DOHH2 (cell line): ENCODE results near the gene CHN2.

ENCODE experiments used
- EZH2phosphoT487 ChIP-seq: fragments of 200-600 bp; sonication (generic); IDR thresholded peaks from 2 replicates; pipeline ENCODE4 v1.6.1; 2017; ENCODE audit warnings: borderline replicate concordance, mild to moderate bottlenecking, antibody characterized with exemption, low read length, moderate library complexity, mixed read lengths
- TF ChIP-seq, protein P1 (sequence below): fragments of 200-600 bp; sonication (generic); IDR thresholded peaks from one replicate; pipeline ENCODE4 v1.5.1; 2014; ENCODE audit warnings: antibody characterized with exemption, mild to moderate bottlenecking, low read depth, low read length; ENCODE audit not compliant: poor library complexity, severe bottlenecking

DNA sequence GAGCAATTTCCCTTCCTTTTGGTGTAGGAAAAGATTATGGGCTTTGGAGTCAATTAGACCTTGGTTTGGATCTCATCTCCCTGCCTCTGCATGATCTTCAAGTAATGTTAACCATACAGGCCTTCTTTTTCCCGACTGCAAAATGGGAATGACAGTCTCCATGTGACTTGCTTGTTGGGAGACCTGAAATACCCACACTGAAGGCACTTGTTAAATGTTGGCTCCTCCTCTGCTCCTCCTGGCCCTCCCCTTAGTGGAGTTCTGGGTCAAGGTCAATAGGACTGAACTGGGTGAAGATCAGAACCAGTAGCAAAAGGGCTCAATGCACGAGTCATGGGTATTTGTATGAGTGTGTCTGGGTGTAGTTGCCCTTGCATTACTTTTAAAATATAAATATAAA lies 189.7 kb downstream of the CHN2 start:
- TF ChIP-seq, protein P1, sequence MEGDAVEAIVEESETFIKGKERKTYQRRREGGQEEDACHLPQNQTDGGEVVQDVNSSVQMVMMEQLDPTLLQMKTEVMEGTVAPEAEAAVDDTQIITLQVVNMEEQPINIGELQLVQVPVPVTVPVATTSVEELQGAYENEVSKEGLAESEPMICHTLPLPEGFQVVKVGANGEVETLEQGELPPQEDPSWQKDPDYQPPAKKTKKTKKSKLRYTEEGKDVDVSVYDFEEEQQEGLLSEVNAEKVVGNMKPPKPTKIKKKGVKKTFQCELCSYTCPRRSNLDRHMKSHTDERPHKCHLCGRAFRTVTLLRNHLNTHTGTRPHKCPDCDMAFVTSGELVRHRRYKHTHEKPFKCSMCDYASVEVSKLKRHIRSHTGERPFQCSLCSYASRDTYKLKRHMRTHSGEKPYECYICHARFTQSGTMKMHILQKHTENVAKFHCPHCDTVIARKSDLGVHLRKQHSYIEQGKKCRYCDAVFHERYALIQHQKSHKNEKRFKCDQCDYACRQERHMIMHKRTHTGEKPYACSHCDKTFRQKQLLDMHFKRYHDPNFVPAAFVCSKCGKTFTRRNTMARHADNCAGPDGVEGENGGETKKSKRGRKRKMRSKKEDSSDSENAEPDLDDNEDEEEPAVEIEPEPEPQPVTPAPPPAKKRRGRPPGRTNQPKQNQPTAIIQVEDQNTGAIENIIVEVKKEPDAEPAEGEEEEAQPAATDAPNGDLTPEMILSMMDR, result no peak
- TF ChIP-seq EZH2phosphoT487, result no peak
